Smooth muscle cell (in vitro differentiated cells): Measurements from ENCODE around the gene UGT1A10. TPM values are rescaled to one million over a fixed set of nuclear protein-coding genes. Genes with fewer than 3 reads are reported as not detected.

Experiments
- DNase-seq: peaks from one replicate; lab custom pipeline; 2025; ENCODE audit not compliant: unreplicated experiment; lab: John Stamatoyannopoulos, UW
- H2AFZ ChIP-seq: fragments of 200-600 bp; sonication (generic); 2 replicates; pipeline ENCODE4 v1.6.0; 2016; ENCODE audit warnings: antibody characterized with exemption, low read depth, mild to moderate bottlenecking
- H3F3A ChIP-seq: fragments of 200-600 bp; sonication (generic); 2 replicates; pipeline ENCODE4 v1.6.0; 2017; ENCODE audit warnings: antibody characterized with exemption, low read depth
- H3K27ac ChIP-seq: fragments of 200-600 bp; sonication (generic); 2 replicates; pipeline ENCODE4 v1.5.1; 2016; ENCODE audit warnings: low read depth, mild to moderate bottlenecking
- H3K27me3 ChIP-seq: fragments of 200-600 bp; sonication (generic); 2 replicates; pipeline ENCODE4 v1.6.1; 2016; ENCODE audit warnings: low read depth, mild to moderate bottlenecking
- H3K36me3 ChIP-seq: fragments of 200-600 bp; sonication (generic); 2 replicates; pipeline ENCODE4 v1.5.1; 2016; ENCODE audit warnings: low read depth
- H3K4me1 ChIP-seq: fragments of 200-600 bp; sonication (generic); 2 replicates; pipeline ENCODE4 v1.5.1; 2016; ENCODE audit warnings: low read depth
- H3K4me2 ChIP-seq: fragments of 200-600 bp; sonication (generic); 2 replicates; pipeline ENCODE4 v1.6.0; 2016; ENCODE audit warnings: mild to moderate bottlenecking
- H3K4me3 ChIP-seq: fragments of 200-600 bp; sonication (generic); 2 replicates; pipeline ENCODE4 v1.5.1; 2016; ENCODE audit warnings: mild to moderate bottlenecking
- H3K79me2 ChIP-seq: fragments of 200-600 bp; sonication (generic); 2 replicates; pipeline ENCODE4 v1.6.0; 2016; ENCODE audit warnings: low read depth, mild to moderate bottlenecking
- H3K9ac ChIP-seq: fragments of 200-600 bp; sonication (generic); 2 replicates; pipeline ENCODE4 v1.6.0; 2016; ENCODE audit warnings: low read depth
- H3K9me3 ChIP-seq: fragments of 200-600 bp; sonication (generic); replicated peaks from 2 replicates; pipeline ENCODE4 v1.5.1; 2016; ENCODE audit warnings: low read depth
- H4K20me1 ChIP-seq: fragments of 200-600 bp; sonication (generic); 2 replicates; pipeline ENCODE4 v1.6.0; 2016; ENCODE audit warnings: low read depth
- WGBS: methylation state at CpG from one replicate; pipeline ENCODE4 v1.1.7; 2016; ENCODE audit warnings: low lambda C conversion rate; 5-methylcytosine and 5-hydroxymethylcytosine counted together
- polyA plus RNA-seq: library from polyadenylated mRNA; unstranded; fragments of >200 nt; fragmentation: Nextera tagmentation; extraction: Ambion mirVana; gene quantifications from 2 replicates; pipeline ENCODE4 v1.2.1, GENCODE V29; 2016
- total RNA-seq: library from RNA; depleted of rRNA; stranded (reverse); fragments of >200 nt; gene quantifications from 2 replicates; pipeline ENCODE4 v1.2.3, GENCODE V29; 2014
- TF ChIP-seq, protein P1 (sequence below): fragments of 200-600 bp; sonication (generic); IDR thresholded peaks from 2 replicates; pipeline ENCODE4 v1.5.1; 2017; ENCODE audit warnings: borderline replicate concordance, mild to moderate bottlenecking, antibody characterized with exemption; ENCODE audit not compliant: insufficient read depth, poor library complexity, severe bottlenecking

UGT1A10 gene
- total and polyA plus RNA-seq, 2 experiments from 2014 or later: not detected

DNA sequence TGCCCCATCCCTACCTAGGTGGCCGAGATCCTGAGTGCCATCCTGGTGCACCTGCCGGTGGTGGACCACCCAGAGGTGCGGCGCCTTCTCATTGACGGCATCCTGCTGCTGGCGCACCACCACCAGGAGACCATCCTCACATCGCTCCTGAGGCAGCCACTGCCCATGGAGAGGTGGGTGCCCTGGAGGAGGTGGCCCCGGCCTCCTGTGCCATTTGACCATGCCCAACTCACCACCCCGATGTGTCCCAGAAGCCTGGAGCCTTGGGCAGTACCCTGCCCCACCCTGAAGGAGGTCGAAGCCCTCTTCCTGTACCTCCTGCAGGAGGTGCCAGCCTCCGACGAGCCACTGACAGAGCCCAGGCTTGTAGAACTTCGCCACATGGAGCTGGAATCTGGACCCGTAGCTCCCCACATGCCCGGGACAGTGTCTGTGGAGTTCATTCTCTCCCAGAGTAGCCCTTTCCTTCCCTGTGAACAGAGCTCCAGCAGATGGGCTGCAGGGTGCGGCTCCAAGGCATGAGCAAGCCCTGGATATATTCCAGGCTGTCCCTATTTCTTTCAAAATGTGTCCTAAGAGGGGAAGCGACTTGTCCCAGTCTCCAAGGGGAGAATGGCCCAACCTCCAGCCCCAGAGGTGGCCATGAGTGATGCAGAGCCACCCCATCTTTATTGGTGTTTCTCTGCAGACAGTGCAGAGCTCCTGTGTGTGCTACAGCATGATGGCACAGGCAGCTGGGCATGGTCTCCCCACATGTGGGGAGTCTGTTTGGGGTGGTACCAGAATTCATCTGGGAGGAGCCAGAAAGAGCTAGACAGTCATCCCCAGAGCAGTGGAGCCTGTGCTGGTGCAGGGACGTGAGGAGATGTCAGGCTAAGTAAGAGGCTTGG, 183.9 kb downstream of the UGT1A10 start:
- H3K4me1 ChIP-seq: no peaks in the 10 kb centered on the region
- no peak overlapping the region for H2AFZ ChIP-seq
- H3K9ac ChIP-seq: no peak overlapping the region
- WGBS: 93% methylated on average over 14 of the region's 18 CpGs
- no peaks in the 10 kb centered on the region for H3K9me3 ChIP-seq
- H3F3A ChIP-seq: no peaks in the 10 kb centered on the region
- H4K20me1 ChIP-seq: no peaks in the 10 kb centered on the region
- no peaks in the 10 kb centered on the region for H3K79me2 ChIP-seq
- H3K27ac ChIP-seq: no peak overlapping the region
- no peak for DNase-seq
- no peaks in the 10 kb centered on the region for H3K27me3 ChIP-seq
- TF ChIP-seq, protein P1, sequence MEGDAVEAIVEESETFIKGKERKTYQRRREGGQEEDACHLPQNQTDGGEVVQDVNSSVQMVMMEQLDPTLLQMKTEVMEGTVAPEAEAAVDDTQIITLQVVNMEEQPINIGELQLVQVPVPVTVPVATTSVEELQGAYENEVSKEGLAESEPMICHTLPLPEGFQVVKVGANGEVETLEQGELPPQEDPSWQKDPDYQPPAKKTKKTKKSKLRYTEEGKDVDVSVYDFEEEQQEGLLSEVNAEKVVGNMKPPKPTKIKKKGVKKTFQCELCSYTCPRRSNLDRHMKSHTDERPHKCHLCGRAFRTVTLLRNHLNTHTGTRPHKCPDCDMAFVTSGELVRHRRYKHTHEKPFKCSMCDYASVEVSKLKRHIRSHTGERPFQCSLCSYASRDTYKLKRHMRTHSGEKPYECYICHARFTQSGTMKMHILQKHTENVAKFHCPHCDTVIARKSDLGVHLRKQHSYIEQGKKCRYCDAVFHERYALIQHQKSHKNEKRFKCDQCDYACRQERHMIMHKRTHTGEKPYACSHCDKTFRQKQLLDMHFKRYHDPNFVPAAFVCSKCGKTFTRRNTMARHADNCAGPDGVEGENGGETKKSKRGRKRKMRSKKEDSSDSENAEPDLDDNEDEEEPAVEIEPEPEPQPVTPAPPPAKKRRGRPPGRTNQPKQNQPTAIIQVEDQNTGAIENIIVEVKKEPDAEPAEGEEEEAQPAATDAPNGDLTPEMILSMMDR: no peak
- no peaks in the 10 kb centered on the region for H3K36me3 ChIP-seq
- H3K4me2 ChIP-seq: no peak overlapping the region
- no peak overlapping the region for H3K4me3 ChIP-seq

DNA sequence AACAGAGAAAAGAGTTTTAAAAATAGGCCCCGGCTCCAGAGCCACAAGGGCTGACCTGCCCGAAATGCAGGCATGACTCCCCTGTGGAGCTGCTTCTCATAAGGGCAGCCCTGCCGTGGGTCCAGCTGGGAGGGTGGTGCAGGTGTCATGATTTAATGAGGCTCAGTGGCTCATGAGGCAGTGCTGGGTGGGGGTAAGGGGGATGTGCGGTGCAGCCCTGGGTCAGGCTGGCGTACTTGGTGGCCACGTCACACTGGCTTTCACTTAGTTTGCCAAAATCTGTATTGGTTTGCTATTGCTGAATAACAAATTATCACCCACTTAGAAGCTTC, 184.5 kb downstream of the UGT1A10 start:
- Histone ChIP-seq H3K79me2 (no peaks in the 10 kb centered on the region), H3K4me2 (no peak overlapping the region), H3K9me3 (no peaks in the 10 kb centered on the region), H4K20me1 (no peaks in the 10 kb centered on the region), H3K4me1 (no peaks in the 10 kb centered on the region), H3K27me3 (no peaks in the 10 kb centered on the region), H3F3A (no peaks in the 10 kb centered on the region), H3K36me3 (no peaks in the 10 kb centered on the region), H3K27ac (no peak overlapping the region), H3K9ac (no peak overlapping the region), H2AFZ (no peak overlapping the region), H3K4me3 (no peak overlapping the region)
- no peak for DNase-seq
- TF ChIP-seq, protein P1: no peak
- WGBS: 87% methylated on average over 6 of the region's 6 CpGs

DNA sequence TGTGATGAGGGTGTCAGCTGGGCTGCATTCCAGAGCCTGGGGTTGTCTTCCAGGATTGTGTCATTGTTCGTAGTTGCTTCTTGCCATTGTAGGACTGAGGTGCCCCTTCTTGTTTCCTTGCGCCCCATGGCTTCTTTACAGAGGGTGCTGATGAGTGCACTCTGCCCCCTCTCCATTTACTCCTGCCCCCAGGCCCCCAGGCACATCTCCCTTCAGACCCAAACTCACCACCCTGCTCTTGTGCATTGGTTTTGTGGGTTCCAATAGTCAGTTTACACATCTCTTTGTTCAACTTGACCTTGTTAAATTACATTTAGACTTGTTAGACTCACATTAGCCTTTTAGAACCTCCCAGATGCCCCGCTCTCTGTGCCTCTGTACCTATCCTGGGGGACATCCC, 184.9 kb downstream of the UGT1A10 start:
- no peaks in the 10 kb centered on the region for H3K36me3 ChIP-seq
- DNase-seq: no peak
- H3K9ac ChIP-seq: no peak overlapping the region
- no peak overlapping the region for H3K4me2 ChIP-seq
- H3K4me1 ChIP-seq: no peaks in the 10 kb centered on the region
- no peak overlapping the region for H2AFZ ChIP-seq
- no peak overlapping the region for H3K4me3 ChIP-seq
- H3F3A ChIP-seq: no peaks in the 10 kb centered on the region
- no peaks in the 10 kb centered on the region for H3K79me2 ChIP-seq
- no peaks in the 10 kb centered on the region for H4K20me1 ChIP-seq
- H3K27ac ChIP-seq: no peak overlapping the region
- TF ChIP-seq, protein P1: no peak
- H3K9me3 ChIP-seq: no peaks in the 10 kb centered on the region
- no peaks in the 10 kb centered on the region for H3K27me3 ChIP-seq
- 100% methylated on average over 3 of the region's 3 CpGs for WGBS

DNA sequence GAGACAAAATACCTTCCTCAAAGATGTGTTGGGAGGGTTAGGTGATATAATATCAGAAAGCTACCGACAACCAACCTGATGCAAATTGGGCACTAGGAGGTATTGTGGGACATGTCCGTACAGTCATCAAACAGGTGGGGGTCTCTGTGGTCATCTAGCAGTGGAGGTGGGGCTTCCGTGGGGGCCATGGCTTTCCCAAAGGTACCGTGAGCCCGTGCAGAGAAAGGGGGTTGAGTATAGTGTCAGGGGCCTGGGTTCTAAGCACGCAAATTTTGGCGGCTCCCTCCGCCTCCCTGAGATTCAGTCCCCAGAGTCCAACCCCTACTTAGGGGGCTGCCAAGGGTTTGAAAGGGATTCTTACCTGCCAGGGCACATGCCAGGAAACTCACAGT, 185.5 kb downstream of the UGT1A10 start:
- no peak overlapping the region for H3K4me3 ChIP-seq
- H3K9me3 ChIP-seq: no peaks in the 10 kb centered on the region
- TF ChIP-seq, protein P1: no peak
- H3K9ac ChIP-seq: no peak overlapping the region
- WGBS: 93% methylated on average over 8 of the region's 8 CpGs
- no peaks in the 10 kb centered on the region for H4K20me1 ChIP-seq
- H3F3A ChIP-seq: no peaks in the 10 kb centered on the region
- no peak for DNase-seq
- H2AFZ ChIP-seq: no peak overlapping the region
- no peaks in the 10 kb centered on the region for H3K27me3 ChIP-seq
- H3K27ac ChIP-seq: no peak overlapping the region
- H3K79me2 ChIP-seq: no peaks in the 10 kb centered on the region
- H3K4me2 ChIP-seq: no peak overlapping the region
- no peaks in the 10 kb centered on the region for H3K36me3 ChIP-seq
- H3K4me1 ChIP-seq: no peaks in the 10 kb centered on the region
